Suppressor macrophage (primary cell): ENCODE measurements around the gene CCDC107.
"Not testable (repeated sequence)": the region's sequence is repeated elsewhere in the genome, so short reads cannot be mapped to it uniquely, and the experiment has no call there.

Experiments
- DNase-seq, 4 experiments: peaks; one replicate each; pipeline ENCODE4 v3.0.0-alpha.2; 2020 to 2022

The CCDC107 gene

GRCh38 chr9:35637427-35637955, 20.6 kb upstream of the CCDC107 start:
- not testable (repeated sequence) for DNase-seq

DNA sequence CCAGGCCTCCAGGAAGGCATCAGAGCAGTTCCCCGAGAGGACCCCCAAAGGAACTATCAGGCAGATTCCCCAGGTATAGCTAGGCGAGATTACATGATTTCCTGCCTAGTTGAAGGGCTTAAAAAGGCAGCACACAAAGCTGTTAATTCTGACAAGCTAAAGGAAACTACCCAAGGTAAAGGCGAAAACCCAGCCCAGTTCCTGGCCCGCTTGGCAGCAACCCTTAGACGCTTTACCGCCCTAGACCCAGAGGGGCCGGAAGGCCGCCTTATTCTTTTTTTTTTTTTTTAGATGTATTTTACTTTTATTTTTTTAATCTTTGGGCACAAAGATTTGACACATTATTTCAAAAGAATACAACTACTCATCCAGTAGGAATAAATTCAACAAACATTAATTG, 19.3 kb upstream of the CCDC107 start:
- not testable (repeated sequence) for DNase-seq

GRCh38 chr9:35639225-35639624, 18.9 kb upstream of the CCDC107 start:
- not testable (repeated sequence) for DNase-seq

GRCh38 chr9:35639631-35640030, 18.5 kb upstream of the CCDC107 start:
- no peak for DNase-seq

DNA sequence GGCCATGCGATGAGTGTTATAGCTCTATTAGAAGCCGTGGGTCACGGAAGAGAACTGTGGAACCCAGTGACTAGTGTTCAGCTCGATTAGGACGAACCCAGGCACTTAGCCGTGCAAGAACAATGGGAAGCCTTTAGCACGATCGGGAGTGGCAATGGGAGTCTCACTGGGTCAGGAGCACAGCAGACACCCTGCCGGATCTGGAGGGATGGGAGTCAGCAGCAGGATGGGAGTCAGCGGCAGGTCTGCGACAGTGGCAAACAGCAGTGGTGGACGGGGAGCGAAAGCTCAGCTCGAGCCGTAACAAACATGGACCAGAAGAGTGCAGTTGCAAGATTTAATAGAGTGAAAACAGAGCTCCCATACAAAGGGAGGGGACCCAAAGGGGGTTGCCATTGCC, 17.7 kb upstream of the CCDC107 start:
- DNase-seq = not testable (repeated sequence)

GRCh38 chr9:35641478-35641877, 16.6 kb upstream of the CCDC107 start:
- not testable (repeated sequence) for DNase-seq

- no peak for DNase-seq
These were observed 15.0 kb upstream of the CCDC107 start for GRCh38 chr9:35643046-35643445.

DNA sequence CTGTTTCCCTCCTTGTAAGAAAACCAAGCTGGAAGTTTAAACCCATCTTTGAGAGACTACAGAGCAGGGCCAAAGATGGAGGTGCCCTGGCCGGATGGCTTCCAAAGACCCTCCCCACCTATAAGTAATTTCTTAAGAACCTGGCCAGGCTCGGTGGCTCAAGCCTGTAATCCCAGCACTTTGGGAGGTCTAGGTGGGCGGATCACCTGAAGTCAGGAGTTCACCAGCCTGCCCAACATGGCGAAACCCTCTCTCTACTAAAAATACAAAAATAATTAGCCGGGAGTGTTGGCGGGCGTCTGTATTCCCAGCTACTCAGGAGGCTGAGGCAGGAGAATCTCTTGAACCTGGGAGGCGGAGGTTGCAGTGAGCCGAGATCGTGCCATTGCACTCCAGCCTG, 12.4 kb upstream of the CCDC107 start:
- DNase-seq = not testable (repeated sequence)

DNA sequence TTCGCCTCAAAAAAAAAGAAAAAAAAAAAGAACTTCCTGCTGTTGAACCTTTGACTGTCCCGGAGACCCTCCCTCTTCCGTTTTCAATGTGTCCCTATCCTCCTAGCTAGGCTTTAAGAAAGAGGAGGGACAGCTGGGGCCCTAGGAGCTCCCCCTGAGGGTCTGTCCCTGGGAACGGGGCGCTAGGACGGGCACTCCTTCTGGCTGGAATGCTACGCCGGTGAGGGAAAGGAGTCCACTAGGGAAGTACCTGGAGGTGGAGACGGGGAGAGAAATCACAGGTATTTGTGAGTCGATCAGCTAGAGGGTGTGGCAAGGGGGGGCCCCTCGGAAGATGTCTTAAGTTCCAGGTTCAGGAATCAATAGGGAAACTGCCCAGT, 11.9 kb upstream of the CCDC107 start:
- DNase-seq = peak; percentile 31 to 51 (median 46)

- peak; percentile 96 to 98 (median 98) for DNase-seq
These were observed 11.4 kb upstream of the CCDC107 start for GRCh38 chr9:35646533-35647265.

GRCh38 chr9:35649431-35650340, 8.4 kb upstream of the CCDC107 start:
- peak; percentile 60 to 81 (median 73) for DNase-seq

GRCh38 chr9:35650341-35651158, 7.5 kb upstream of the CCDC107 start, which contains the start of gene SIT1:
Gene SIT1, minus strand, starts transcription at chr9:35650931. Its CDS starts 78 bp downstream, at chr9:35650853.
- no peak for DNase-seq

DNA sequence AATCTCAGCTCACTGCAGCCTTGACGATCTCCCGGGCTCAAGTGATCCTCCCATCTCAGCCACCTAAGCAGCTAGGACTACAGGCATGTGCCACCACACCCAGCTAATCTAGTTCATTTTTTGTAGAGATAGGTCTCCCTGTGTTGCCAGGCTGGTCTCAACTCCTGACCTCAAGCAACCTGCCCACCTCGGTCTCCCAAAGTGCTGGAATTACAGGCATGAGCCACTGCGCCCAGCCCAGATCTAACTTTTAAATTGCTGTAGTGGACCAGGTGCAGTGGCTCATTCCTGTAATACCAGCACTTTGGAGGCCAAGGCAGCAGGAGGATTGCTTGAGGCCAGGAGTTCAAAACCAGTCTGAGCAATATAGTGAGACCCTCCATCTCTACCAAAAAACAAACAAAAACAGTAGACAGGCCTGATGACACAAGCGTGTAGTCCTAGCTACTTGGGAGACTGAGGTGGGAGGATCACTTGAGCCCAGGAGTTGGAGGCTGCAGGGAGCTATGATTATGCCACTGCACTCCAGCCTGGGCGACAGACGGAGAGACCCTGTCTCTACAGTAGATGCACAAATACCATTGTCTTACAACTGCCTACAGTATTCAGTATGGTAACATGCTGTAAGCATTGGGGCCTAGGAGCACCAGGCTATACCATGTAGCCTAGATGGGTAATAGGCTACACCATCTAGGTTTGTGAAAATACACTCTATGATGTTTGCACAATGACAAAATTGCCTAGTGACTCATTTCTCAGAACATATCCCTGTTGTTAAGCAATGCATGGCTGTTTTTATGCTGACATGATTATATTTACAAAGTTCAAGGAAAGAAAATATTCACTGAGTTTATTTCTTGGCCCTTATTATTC, 5.9 kb upstream of the CCDC107 start:
- DNase-seq = peak; percentile 60 to 91 (median 76)

GRCh38 chr9:35652829-35653209, 5.3 kb upstream of the CCDC107 start:
- DNase-seq = peak in 1 of 4 experiments; percentile 27

GRCh38 chr9:35653611-35654010, 4.5 kb upstream of the CCDC107 start:
- peak in 1 of 4 experiments; percentile 2 for DNase-seq

- DNase-seq = no peak
These were observed 1.7 kb upstream of the CCDC107 start for GRCh38 chr9:35656348-35656747.

- peak in 2 of 4 experiments; percentile 31 to 35 for DNase-seq
These were observed 1.1 kb upstream of the CCDC107 start for GRCh38 chr9:35656831-35657545.

DNA sequence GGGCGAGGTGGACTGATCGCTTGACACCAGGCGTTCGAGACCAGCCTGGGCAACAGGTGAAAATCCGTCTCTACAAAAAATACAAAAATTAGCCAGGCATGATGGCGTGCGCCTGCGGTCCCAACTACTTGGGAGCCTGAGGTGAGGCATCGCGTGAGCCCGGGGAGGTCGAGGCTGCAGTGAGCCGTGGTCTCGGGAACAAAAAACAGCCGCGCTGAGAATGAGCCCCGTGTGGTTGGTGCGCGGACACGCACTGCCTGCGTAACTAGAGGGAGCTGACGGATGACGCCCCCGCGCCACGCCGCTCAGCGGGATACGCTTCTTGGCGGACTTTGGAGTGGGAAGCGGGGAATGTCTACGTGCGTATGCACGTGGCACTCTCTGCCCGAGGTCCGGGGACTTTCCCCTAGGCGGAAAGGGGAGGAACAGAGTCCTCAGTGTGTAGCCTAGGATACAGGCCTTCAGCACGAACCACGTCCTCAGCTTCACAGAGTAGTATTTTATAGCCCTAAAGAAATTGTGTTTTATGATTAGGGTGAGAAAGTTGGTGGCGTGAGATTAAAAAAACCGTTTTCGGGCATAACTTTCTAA, 451 bp upstream of the CCDC107 start, which contains the start of gene RMRP:
RMRP (minus strand) TSS at position 474 of the 591 bp plus-strand sequence.
- DNase-seq = peak; percentile 99 to 100 (median 100)

- peak; percentile 50 to 58 (median 55) for DNase-seq
These were observed 802 bp downstream of the CCDC107 start for GRCh38 chr9:35658968-35659220.

DNA sequence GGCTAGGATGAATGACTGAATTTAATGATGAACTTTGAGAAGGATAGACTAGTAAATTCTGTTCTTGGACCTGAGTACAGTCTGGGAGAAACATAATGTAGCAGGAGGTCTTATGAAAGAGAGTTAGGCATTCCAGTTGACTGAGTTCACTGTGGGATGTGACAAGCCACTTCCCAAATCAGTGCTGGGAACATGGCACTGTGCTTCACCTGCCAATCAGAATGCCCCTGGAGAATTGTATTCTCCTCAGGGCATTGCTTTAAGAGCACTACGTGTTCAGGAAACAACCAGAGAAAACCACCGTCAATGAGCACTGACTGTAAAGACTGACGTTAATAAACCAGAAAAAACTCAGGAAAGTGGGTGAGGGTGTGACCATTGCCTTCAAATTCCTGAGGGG, 1.2 kb downstream of the CCDC107 start:
- DNase-seq = no peak
